DOHH2 (cell line): ENCODE data around the gene ACSF2.

ENCODE experiments used
- H3F3A ChIP-seq: fragments of 200-600 bp; sonication (generic), shearing (Covaris generic); 2 replicates; pipeline ENCODE4 v1.6.0; 2016; ENCODE audit warnings: antibody characterized with exemption, mild to moderate bottlenecking; ENCODE audit not compliant: control insufficient read depth, insufficient read depth
- H3K27ac ChIP-seq: fragments of 200-600 bp; sonication (generic); 2 replicates; pipeline ENCODE4 v1.5.1; 2014; ENCODE audit warnings: low read depth, mild to moderate bottlenecking, low read length, moderate library complexity
- H3K27me3 ChIP-seq: fragments of 200-600 bp; sonication (generic); 2 replicates; pipeline ENCODE4 v1.6.1; 2014; ENCODE audit warnings: mild to moderate bottlenecking, low read length, mixed read lengths; ENCODE audit not compliant: control insufficient read depth
- H3K36me3 ChIP-seq: fragments of 200-600 bp; sonication (generic); 2 replicates; pipeline ENCODE4 v1.6.1; 2014; ENCODE audit warnings: mild to moderate bottlenecking, low read length, moderate library complexity, mixed read lengths; ENCODE audit not compliant: control insufficient read depth
- H3K4me1 ChIP-seq: fragments of 200-600 bp; sonication (generic); 2 replicates; pipeline ENCODE4 v1.6.1; 2014; ENCODE audit warnings: mild to moderate bottlenecking, low read length, mixed read lengths; ENCODE audit not compliant: control insufficient read depth
- H3K4me2 ChIP-seq: fragments of 200-600 bp; sonication (generic); 2 replicates; pipeline ENCODE4 v1.6.0; 2014; ENCODE audit warnings: mild to moderate bottlenecking, low read length, moderate library complexity
- H3K4me3 ChIP-seq: fragments of 200-600 bp; sonication (generic); 2 replicates; pipeline ENCODE4 v1.5.1; 2014; ENCODE audit warnings: mild to moderate bottlenecking, low read length, mixed read lengths
- H3K79me2 ChIP-seq: fragments of 200-600 bp; sonication (generic); 2 replicates; pipeline ENCODE4 v1.6.1; 2014; ENCODE audit warnings: mild to moderate bottlenecking, low read length, mixed read lengths; ENCODE audit not compliant: control insufficient read depth
- H3K9me2 ChIP-seq: fragments of 200-600 bp; sonication (generic); replicated peaks from 2 replicates; pipeline ENCODE4 v1.6.1; 2014; ENCODE audit warnings: mild to moderate bottlenecking, low read length, mixed read lengths; ENCODE audit not compliant: control insufficient read depth
- H3K9me3 ChIP-seq: fragments of 200-600 bp; sonication (generic); 2 replicates; pipeline ENCODE4 v1.6.1; 2014; ENCODE audit warnings: antibody characterized with exemption, low read length, mixed read lengths; ENCODE audit not compliant: control insufficient read depth, insufficient read depth
- H4K20me1 ChIP-seq: fragments of 200-600 bp; sonication (generic); 2 replicates; pipeline ENCODE4 v1.6.0; 2014; ENCODE audit warnings: low read depth, mild to moderate bottlenecking, antibody characterized with exemption, low read length, moderate library complexity; ENCODE audit not compliant: control insufficient read depth, insufficient read depth
- CTCF ChIP-seq: fragments of 200-600 bp; sonication (generic); IDR thresholded peaks from one replicate; pipeline ENCODE4 v1.5.1; 2014; ENCODE audit warnings: antibody characterized with exemption, mild to moderate bottlenecking, low read depth, low read length; ENCODE audit not compliant: poor library complexity, severe bottlenecking
- EZH2phosphoT487 ChIP-seq: fragments of 200-600 bp; sonication (generic); IDR thresholded peaks from 2 replicates; pipeline ENCODE4 v1.6.1; 2017; ENCODE audit warnings: borderline replicate concordance, mild to moderate bottlenecking, antibody characterized with exemption, low read length, moderate library complexity, mixed read lengths

ACSF2 gene

GRCh38 chr17:50466371-50467113, 40.5 kb downstream of the ACSF2 start:
- Histone ChIP-seq H3F3A (no peaks in the 10 kb centered on the region), H3K4me3 (no peak overlapping the region), H4K20me1 (no peaks in the 10 kb centered on the region), H3K4me2 (no peak overlapping the region), H3K36me3 (no peaks in the 10 kb centered on the region), H3K27ac (no peak overlapping the region), H3K9me3 (no peaks in the 10 kb centered on the region), H3K27me3 (no peaks in the 10 kb centered on the region), H3K9me2 (no peaks in the 10 kb centered on the region), H3K4me1 (peaks cover 5% of the 10 kb centered on the region), H3K79me2 (no peaks in the 10 kb centered on the region)
- TF ChIP-seq CTCF (no peak), EZH2phosphoT487 (no peak)

DNA sequence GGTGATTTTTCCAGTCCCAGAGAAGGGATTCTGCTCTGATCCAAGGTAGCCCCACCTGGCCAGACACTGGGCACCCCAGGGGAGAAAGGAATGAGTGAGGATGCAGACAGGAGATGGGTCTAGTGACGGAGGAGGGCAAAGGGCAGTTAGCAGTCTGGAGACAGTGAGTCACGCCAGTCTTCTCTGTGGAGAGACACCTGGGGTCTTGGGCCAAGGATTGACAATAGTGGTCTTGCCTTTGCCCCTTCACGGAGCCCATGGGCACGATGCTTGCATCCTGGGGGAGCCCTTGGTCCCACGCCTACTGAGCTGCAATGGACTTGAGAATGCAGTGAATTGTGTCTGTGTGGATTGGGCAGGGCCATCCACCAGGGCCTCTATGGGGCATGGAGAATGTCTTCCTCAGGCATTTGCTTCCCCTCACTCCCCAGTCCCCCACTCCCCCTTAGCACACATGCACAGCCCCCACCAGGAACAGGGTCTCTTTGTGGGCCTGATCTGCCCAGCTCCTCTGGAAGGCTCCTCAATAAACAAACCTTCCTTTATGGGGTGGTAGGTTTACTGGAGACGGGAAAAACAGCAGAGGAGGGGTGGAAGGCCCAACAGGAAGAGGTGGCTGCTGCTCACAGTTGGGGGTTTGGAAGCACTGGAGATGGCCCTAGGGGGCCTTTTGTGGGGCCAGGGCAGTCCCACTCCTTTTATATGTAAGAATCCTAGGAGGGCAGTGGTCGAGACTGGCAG, 41.3 kb downstream of the ACSF2 start:
- Histone ChIP-seq H3K9me2 (no peaks in the 10 kb centered on the region), H3K36me3 (no peaks in the 10 kb centered on the region), H3K27me3 (no peaks in the 10 kb centered on the region), H4K20me1 (no peaks in the 10 kb centered on the region), H3K4me2 (no peak overlapping the region), H3K4me1 (peaks cover 5% of the 10 kb centered on the region), H3K9me3 (no peaks in the 10 kb centered on the region), H3K27ac (no peak overlapping the region), H3K79me2 (no peaks in the 10 kb centered on the region), H3F3A (no peaks in the 10 kb centered on the region), H3K4me3 (no peak overlapping the region)
- no peak for TF ChIP-seq CTCF
- no peak for TF ChIP-seq EZH2phosphoT487

DNA sequence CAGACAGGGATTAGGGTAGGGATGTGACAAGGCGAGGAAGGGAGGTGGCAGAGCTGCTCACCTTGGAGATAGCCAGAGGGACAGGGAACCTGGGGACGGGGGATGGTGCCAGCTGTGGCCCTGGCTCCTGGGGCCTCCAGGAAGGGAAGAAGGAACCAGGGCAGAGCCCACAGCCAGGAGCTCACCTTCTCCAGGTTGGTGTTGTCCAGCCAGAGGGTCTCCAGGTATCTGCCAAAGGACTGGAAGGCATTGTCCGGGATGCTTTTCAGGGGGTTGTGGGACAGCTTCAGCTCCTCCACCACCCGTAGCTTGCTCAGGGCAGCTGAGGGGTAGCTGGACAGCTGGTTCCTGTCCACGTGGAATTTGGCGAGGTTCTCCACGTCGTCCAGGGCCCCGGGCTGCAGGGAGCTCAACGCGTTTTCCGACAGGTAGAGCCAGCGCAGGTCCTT, 41.9 kb downstream of the ACSF2 start:
- no peak for TF ChIP-seq EZH2phosphoT487
- no peak for TF ChIP-seq CTCF
- H3K4me1 ChIP-seq = peaks cover 5% of the 10 kb centered on the region
- no peaks in the 10 kb centered on the region for H3K9me2 ChIP-seq
- no peaks in the 10 kb centered on the region for H3K36me3 ChIP-seq
- no peaks in the 10 kb centered on the region for H3K9me3 ChIP-seq
- H3K27ac ChIP-seq = no peak overlapping the region
- no peaks in the 10 kb centered on the region for H3K79me2 ChIP-seq
- H3K4me3 ChIP-seq = no peak overlapping the region
- H3F3A ChIP-seq = no peaks in the 10 kb centered on the region
- no peaks in the 10 kb centered on the region for H3K27me3 ChIP-seq
- H3K4me2 ChIP-seq = no peak overlapping the region
- H4K20me1 ChIP-seq = no peaks in the 10 kb centered on the region
